Measurements from ENCODE around the gene KHDRBS1. TPM values are rescaled to one million over a fixed set of nuclear protein-coding genes. Genes with fewer than 3 reads are reported as not detected.

Gene KHDRBS1
- total RNA-seq, 1 donor from 2014 or later: 139 TPM

DNA sequence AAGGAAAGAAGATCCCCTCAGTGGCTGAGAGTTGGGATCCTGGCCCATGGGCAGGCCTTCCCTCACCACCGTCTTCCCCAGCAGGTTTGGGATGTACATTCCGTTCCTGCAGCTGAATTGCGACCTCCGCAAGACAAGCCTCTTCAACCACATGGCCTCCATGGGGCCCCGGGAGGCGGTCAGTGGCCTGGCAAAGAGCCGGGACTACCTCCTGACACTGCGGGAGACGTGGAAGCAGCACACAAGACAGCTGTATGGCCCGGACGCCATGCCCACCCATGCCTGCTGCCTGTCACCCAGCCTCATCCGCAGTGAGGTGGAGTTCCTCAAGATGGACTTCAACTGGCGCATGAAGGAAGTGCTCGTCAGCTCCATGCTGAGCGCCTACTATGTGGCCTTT is 77.9 kb downstream of the KHDRBS1 start:
- Mint-ChIP-seq H3K4me1 (ENCODE audit: low read depth, unreplicated experiment) (no peaks in the 10 kb centered on the region), H3K27me3 (ENCODE audit: low read depth, unreplicated experiment) (no peaks in the 10 kb centered on the region), H3K4me3 (ENCODE audit: unreplicated experiment) (no peak overlapping the region), H3K36me3 (ENCODE audit: low read depth, unreplicated experiment) (peaks cover 27% of the 10 kb centered on the region), H3K9me3 (ENCODE audit: unreplicated experiment) (no peaks in the 10 kb centered on the region), H3K27ac (ENCODE audit: unreplicated experiment) (no peak overlapping the region)
- Histone ChIP-seq H4K20me1 (ENCODE audit: insufficient read depth, low read length) (peaks cover 6% of the 10 kb centered on the region), H3K4me1 (ENCODE audit: insufficient read depth, low read length) (no peaks in the 10 kb centered on the region), H3K9ac (ENCODE audit: low read length) (no peak overlapping the region), H3K4me3 (ENCODE audit: insufficient read depth, low read depth, low read length) (no peak overlapping the region), H2AFZ (ENCODE audit: low read depth, low read length) (no peak overlapping the region), H3K36me3 (ENCODE audit: insufficient read depth, low read length) (peaks cover 40% of the 10 kb centered on the region), H3K4me2 (ENCODE audit: low read length) (no peak overlapping the region), H3K9me3 (ENCODE audit: insufficient read depth, low read depth, low read length) (no peaks in the 10 kb centered on the region), H3K27me3 (ENCODE audit: insufficient read depth, low read length) (no peaks in the 10 kb centered on the region), H3K27ac (ENCODE audit: low read depth, low read length) (no peak overlapping the region), H3K79me2 (ENCODE audit: insufficient read depth, low read length) (no peaks in the 10 kb centered on the region)
- no peak for TF ChIP-seq EZH2 (IDR thresholded peaks at IDR 0.05; ENCODE audit: insufficient read depth, low read length)
- TF ChIP-seq, protein P1, sequence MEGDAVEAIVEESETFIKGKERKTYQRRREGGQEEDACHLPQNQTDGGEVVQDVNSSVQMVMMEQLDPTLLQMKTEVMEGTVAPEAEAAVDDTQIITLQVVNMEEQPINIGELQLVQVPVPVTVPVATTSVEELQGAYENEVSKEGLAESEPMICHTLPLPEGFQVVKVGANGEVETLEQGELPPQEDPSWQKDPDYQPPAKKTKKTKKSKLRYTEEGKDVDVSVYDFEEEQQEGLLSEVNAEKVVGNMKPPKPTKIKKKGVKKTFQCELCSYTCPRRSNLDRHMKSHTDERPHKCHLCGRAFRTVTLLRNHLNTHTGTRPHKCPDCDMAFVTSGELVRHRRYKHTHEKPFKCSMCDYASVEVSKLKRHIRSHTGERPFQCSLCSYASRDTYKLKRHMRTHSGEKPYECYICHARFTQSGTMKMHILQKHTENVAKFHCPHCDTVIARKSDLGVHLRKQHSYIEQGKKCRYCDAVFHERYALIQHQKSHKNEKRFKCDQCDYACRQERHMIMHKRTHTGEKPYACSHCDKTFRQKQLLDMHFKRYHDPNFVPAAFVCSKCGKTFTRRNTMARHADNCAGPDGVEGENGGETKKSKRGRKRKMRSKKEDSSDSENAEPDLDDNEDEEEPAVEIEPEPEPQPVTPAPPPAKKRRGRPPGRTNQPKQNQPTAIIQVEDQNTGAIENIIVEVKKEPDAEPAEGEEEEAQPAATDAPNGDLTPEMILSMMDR (IDR thresholded peaks at IDR 0.05; ENCODE audit: insufficient read depth, low read depth, low read length): no peak
- DNase-seq (ENCODE audit: low read depth) (no peak), FAIRE-seq (no peak)

Small RNAs within 50 kb of the gene (microRNA-seq; reads per million reads assigned to microRNA genes)
- not detected for gene MIR5585

Other genes with a start within 250 kb of the KHDRBS1 start
- 25.1 and 25.8 TPM in 2 replicates for gene ADGRB2, start 249.5 kb upstream of the KHDRBS1 start, total RNA-seq
- 27.8 and 28.0 TPM in 2 replicates for gene SPOCD1, start 197.8 kb upstream of the KHDRBS1 start, total RNA-seq
- 260 and 271 TPM in 2 replicates for gene PTP4A2, start 75.5 kb upstream of the KHDRBS1 start, total RNA-seq
- gene TMEM39B, start 59.1 kb downstream of the KHDRBS1 start, total RNA-seq: 11.8 and 13.3 TPM in 2 replicates
- gene KPNA6, start 94.2 kb downstream of the KHDRBS1 start, total RNA-seq: 113 and 122 TPM in 2 replicates
- gene TXLNA, start 165.8 kb downstream of the KHDRBS1 start, total RNA-seq: 65.8 and 66.6 TPM in 2 replicates
- gene CCDC28B, start 186.7 kb downstream of the KHDRBS1 start, total RNA-seq: 16.0 and 19.2 TPM in 2 replicates
- gene IQCC, start 191.8 kb downstream of the KHDRBS1 start, total RNA-seq: 0.87 and 1.0 TPM in 2 replicates
- not detected in 2 replicates for gene DCDC2B, start 195.2 kb downstream of the KHDRBS1 start, total RNA-seq
- gene TMEM234, start 208.5 kb downstream of the KHDRBS1 start, total RNA-seq: 16.7 and 17.3 TPM in 2 replicates
- 173 and 184 TPM in 2 replicates for gene EIF3I, start 208.5 kb downstream of the KHDRBS1 start, total RNA-seq
- gene FAM167B, start 233.4 kb downstream of the KHDRBS1 start, total RNA-seq: 0.64 and 0.75 TPM in 2 replicates
- gene LCK, start 237.4 kb downstream of the KHDRBS1 start, total RNA-seq: 0.30 TPM in 1 of 2 replicates, not detected in the other